ENCODE results near the gene NTNG2. TPM values are rescaled to one million over a fixed set of nuclear protein-coding genes. Genes with fewer than 3 reads are reported as not detected.

The NTNG2 gene
- total RNA-seq, 1 donor from 2014 or later: 2.5 TPM

- H2AFZ ChIP-seq (ENCODE audit: low read depth, low read length): peak overlapping the region; percentile 80
- H3K79me2 ChIP-seq (ENCODE audit: insufficient read depth, low read length): no peaks in the 10 kb centered on the region
- peaks cover 4% of the 10 kb centered on the region for H4K20me1 ChIP-seq (ENCODE audit: insufficient read depth, low read length)
- H3K27me3 ChIP-seq (ENCODE audit: insufficient read depth, low read length): peaks cover 25% of the 10 kb centered on the region
- H3K9me3 ChIP-seq (ENCODE audit: insufficient read depth, low read depth, low read length): no peaks in the 10 kb centered on the region
- DNase-seq (ENCODE audit: low read depth) (no peak), FAIRE-seq (no peak)
- Mint-ChIP-seq H3K27ac (ENCODE audit: unreplicated experiment) (peak overlapping the region; percentile 83), H3K4me3 (ENCODE audit: unreplicated experiment) (peak overlapping the region; percentile 84), H3K27me3 (ENCODE audit: low read depth, unreplicated experiment) (peaks cover 51% of the 10 kb centered on the region), H3K4me1 (ENCODE audit: low read depth, unreplicated experiment) (peaks cover 1% of the 10 kb centered on the region), H3K9me3 (ENCODE audit: unreplicated experiment) (no peaks in the 10 kb centered on the region), H3K36me3 (ENCODE audit: low read depth, unreplicated experiment) (no peaks in the 10 kb centered on the region)
- TF ChIP-seq, protein P1, sequence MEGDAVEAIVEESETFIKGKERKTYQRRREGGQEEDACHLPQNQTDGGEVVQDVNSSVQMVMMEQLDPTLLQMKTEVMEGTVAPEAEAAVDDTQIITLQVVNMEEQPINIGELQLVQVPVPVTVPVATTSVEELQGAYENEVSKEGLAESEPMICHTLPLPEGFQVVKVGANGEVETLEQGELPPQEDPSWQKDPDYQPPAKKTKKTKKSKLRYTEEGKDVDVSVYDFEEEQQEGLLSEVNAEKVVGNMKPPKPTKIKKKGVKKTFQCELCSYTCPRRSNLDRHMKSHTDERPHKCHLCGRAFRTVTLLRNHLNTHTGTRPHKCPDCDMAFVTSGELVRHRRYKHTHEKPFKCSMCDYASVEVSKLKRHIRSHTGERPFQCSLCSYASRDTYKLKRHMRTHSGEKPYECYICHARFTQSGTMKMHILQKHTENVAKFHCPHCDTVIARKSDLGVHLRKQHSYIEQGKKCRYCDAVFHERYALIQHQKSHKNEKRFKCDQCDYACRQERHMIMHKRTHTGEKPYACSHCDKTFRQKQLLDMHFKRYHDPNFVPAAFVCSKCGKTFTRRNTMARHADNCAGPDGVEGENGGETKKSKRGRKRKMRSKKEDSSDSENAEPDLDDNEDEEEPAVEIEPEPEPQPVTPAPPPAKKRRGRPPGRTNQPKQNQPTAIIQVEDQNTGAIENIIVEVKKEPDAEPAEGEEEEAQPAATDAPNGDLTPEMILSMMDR (IDR thresholded peaks at IDR 0.05; ENCODE audit: insufficient read depth, low read depth, low read length): no peak
- TF ChIP-seq EZH2 (IDR thresholded peaks at IDR 0.05; ENCODE audit: insufficient read depth, low read length): no peak
- H3K4me3 ChIP-seq (ENCODE audit: insufficient read depth, low read depth, low read length): peak overlapping the region; percentile 58
- H3K4me1 ChIP-seq (ENCODE audit: insufficient read depth, low read length): peaks cover 11% of the 10 kb centered on the region
- H3K36me3 ChIP-seq (ENCODE audit: insufficient read depth, low read length): no peaks in the 10 kb centered on the region
- H3K9ac ChIP-seq (ENCODE audit: low read length): peak overlapping the region; percentile 62
- H3K27ac ChIP-seq (ENCODE audit: low read depth, low read length): no peak overlapping the region
- H3K4me2 ChIP-seq (ENCODE audit: low read length): peak overlapping the region; percentile 95
These were observed 79.6 kb downstream of the NTNG2 start for GRCh38 chr9:132241483-132241839.

GRCh38 chr9:132241840-132242620 lies 80.2 kb downstream of the NTNG2 start:
- H3K79me2 ChIP-seq (ENCODE audit: insufficient read depth, low read length): no peaks in the 10 kb centered on the region
- Mint-ChIP-seq H3K36me3 (ENCODE audit: low read depth, unreplicated experiment) (no peaks in the 10 kb centered on the region), H3K4me1 (ENCODE audit: low read depth, unreplicated experiment) (peaks cover 1% of the 10 kb centered on the region), H3K27me3 (ENCODE audit: low read depth, unreplicated experiment) (peaks cover 46% of the 10 kb centered on the region), H3K4me3 (ENCODE audit: unreplicated experiment) (peak overlapping the region; percentile 85), H3K9me3 (ENCODE audit: unreplicated experiment) (no peaks in the 10 kb centered on the region), H3K27ac (ENCODE audit: unreplicated experiment) (peak overlapping the region; percentile 72)
- H3K36me3 ChIP-seq (ENCODE audit: insufficient read depth, low read length): no peaks in the 10 kb centered on the region
- peak overlapping the region; percentile 58 for H3K4me3 ChIP-seq (ENCODE audit: insufficient read depth, low read depth, low read length)
- peaks cover 20% of the 10 kb centered on the region for H3K27me3 ChIP-seq (ENCODE audit: insufficient read depth, low read length)
- peak overlapping the region; percentile 95 for H3K4me2 ChIP-seq (ENCODE audit: low read length)
- no peak for FAIRE-seq
- peak overlapping the region; percentile 62 for H3K9ac ChIP-seq (ENCODE audit: low read length)
- peaks cover 11% of the 10 kb centered on the region for H3K4me1 ChIP-seq (ENCODE audit: insufficient read depth, low read length)
- H3K27ac ChIP-seq (ENCODE audit: low read depth, low read length): no peak overlapping the region
- no peak for DNase-seq (ENCODE audit: low read depth)
- TF ChIP-seq EZH2 (IDR thresholded peaks at IDR 0.05; ENCODE audit: insufficient read depth, low read length): peak; percentile 1
- TF ChIP-seq, protein P1 (IDR thresholded peaks at IDR 0.05; ENCODE audit: insufficient read depth, low read depth, low read length): no peak
- H3K9me3 ChIP-seq (ENCODE audit: insufficient read depth, low read depth, low read length): no peaks in the 10 kb centered on the region
- peak overlapping the region; percentile 80 for H2AFZ ChIP-seq (ENCODE audit: low read depth, low read length)
- no peaks in the 10 kb centered on the region for H4K20me1 ChIP-seq (ENCODE audit: insufficient read depth, low read length)

GRCh38 chr9:132242621-132243155 lies 80.8 kb downstream of the NTNG2 start:
- H3K36me3 ChIP-seq (ENCODE audit: insufficient read depth, low read length): no peaks in the 10 kb centered on the region
- DNase-seq (ENCODE audit: low read depth): no peak
- H3K4me3 ChIP-seq (ENCODE audit: insufficient read depth, low read depth, low read length): peak overlapping the region; percentile 58
- H2AFZ ChIP-seq (ENCODE audit: low read depth, low read length): peak overlapping the region; percentile 69
- peaks cover 11% of the 10 kb centered on the region for H3K4me1 ChIP-seq (ENCODE audit: insufficient read depth, low read length)
- Mint-ChIP-seq H3K4me1 (ENCODE audit: low read depth, unreplicated experiment) (peaks cover 1% of the 10 kb centered on the region), H3K36me3 (ENCODE audit: low read depth, unreplicated experiment) (no peaks in the 10 kb centered on the region), H3K27me3 (ENCODE audit: low read depth, unreplicated experiment) (peaks cover 42% of the 10 kb centered on the region), H3K27ac (ENCODE audit: unreplicated experiment) (no peak overlapping the region), H3K9me3 (ENCODE audit: unreplicated experiment) (no peaks in the 10 kb centered on the region), H3K4me3 (ENCODE audit: unreplicated experiment) (peak overlapping the region; percentile 85)
- H3K9me3 ChIP-seq (ENCODE audit: insufficient read depth, low read depth, low read length): no peaks in the 10 kb centered on the region
- H3K27me3 ChIP-seq (ENCODE audit: insufficient read depth, low read length): peaks cover 20% of the 10 kb centered on the region
- H3K4me2 ChIP-seq (ENCODE audit: low read length): peak overlapping the region; percentile 95
- peak overlapping the region; percentile 62 for H3K9ac ChIP-seq (ENCODE audit: low read length)
- H4K20me1 ChIP-seq (ENCODE audit: insufficient read depth, low read length): no peaks in the 10 kb centered on the region
- TF ChIP-seq, protein P1 (IDR thresholded peaks at IDR 0.05; ENCODE audit: insufficient read depth, low read depth, low read length): peak; percentile 6
- TF ChIP-seq EZH2 (IDR thresholded peaks at IDR 0.05; ENCODE audit: insufficient read depth, low read length): no peak
- H3K79me2 ChIP-seq (ENCODE audit: insufficient read depth, low read length): no peaks in the 10 kb centered on the region
- no peak overlapping the region for H3K27ac ChIP-seq (ENCODE audit: low read depth, low read length)
- no peak for FAIRE-seq
